B cell (primary cell): ENCODE results near the gene TUBA1A. TPM values are rescaled to one million over a fixed set of nuclear protein-coding genes. Genes with fewer than 3 reads are reported as not detected.

Experiments used
- ATAC-seq: fragments of 200-7000 bp; cut with Tn5 transposase; one replicate; pipeline ENCODE4 v1.10.0; 2021; ENCODE audit warnings: low read depth, mild to moderate bottlenecking, moderate number of reproducible peaks, moderate library complexity
- CTCF ChIA-PET: fragments of 350-600 bp; sonication (Branson Sonifier 250); formaldehyde crosslinking; loops from one replicate; lab custom pipeline; 2021; ENCODE audit warnings: antibody characterized with exemption, inconsistent platforms; lab: Charles Lee
- POLR2A ChIA-PET: fragments of 350-600 bp; sonication (Branson Sonifier 250); formaldehyde crosslinking; loops from one replicate; lab custom pipeline; 2021; ENCODE audit warnings: antibody characterized with exemption; lab: Charles Lee
- DNase-seq: peaks from one replicate; pipeline ENCODE4 v3.0.0; 2013
- H2AFZ ChIP-seq: 2 replicates; pipeline ENCODE4 v1.6.1; 2012; ENCODE audit warnings: mild to moderate bottlenecking, low read depth, low read length; ENCODE audit not compliant: insufficient read depth, poor library complexity, severe bottlenecking
- H3K27ac ChIP-seq, 2 donors: 1 replicate in 1 of 2; 2 replicates in 1 of 2; pipeline ENCODE4 v1.5.1; 2012 to 2013; ENCODE audit warnings: low read length in 2 of 2, mild to moderate bottlenecking in 2 of 2, moderate library complexity in 1 of 2
- H3K27me3 ChIP-seq, 4 experiments: fragments of 200-600 bp in 1 of 4; sonication (generic) in 1 of 4; replicated peaks in 1 of 4; 1 replicate in 2 of 4; 2 replicates in 2 of 4; pipeline versions ENCODE4 v1.6.1 to v1.7.0; 2013 to 2016; ENCODE audit warnings: low read length in 3 of 4, mild to moderate bottlenecking in 2 of 4, mixed read lengths in 1 of 4, moderate library complexity in 1 of 4; ENCODE audit not compliant: insufficient read depth in 4 of 4, control insufficient read depth in 3 of 4; ENCODE audit errors: control extremely low read depth in 1 of 4
- H3K36me3 ChIP-seq, 2 experiments: replicated peaks in 1 of 2; 1 replicate in 1 of 2; 2 replicates in 1 of 2; pipeline versions ENCODE4 v1.6.1 to v1.7.1; 2013; ENCODE audit warnings: low read length in 1 of 2; ENCODE audit not compliant: insufficient read depth in 2 of 2, control insufficient read depth in 1 of 2; ENCODE audit errors: control extremely low read depth in 1 of 2, extremely low read depth in 1 of 2
- H3K4me1 ChIP-seq, 2 donors: fragments of 200-600 bp in 1 of 2; sonication (generic) in 1 of 2; 1 replicate in 1 of 2; 2 replicates in 1 of 2; pipeline versions ENCODE4 v1.5.1 to v1.6.1; 2013 to 2017; ENCODE audit warnings: low read length in 2 of 2; ENCODE audit not compliant: control insufficient read depth in 2 of 2, insufficient read depth in 2 of 2
- H3K4me2 ChIP-seq: replicated peaks from 2 replicates; pipeline ENCODE3; 2012; ENCODE audit warnings: mild to moderate bottlenecking, low read depth, low read length; ENCODE audit not compliant: poor library complexity, severe bottlenecking
- H3K4me3 ChIP-seq, 5 experiments: fragments of 200-600 bp in 1 of 5; sonication (generic) in 1 of 5; 1 replicate in 3 of 5; 2 replicates in 2 of 5; pipeline versions ENCODE4 v1.5.1 to v1.7.0; 2011 to 2016; ENCODE audit warnings: low read length in 4 of 5, mild to moderate bottlenecking in 4 of 5, low read depth in 2 of 5, control low read depth in 1 of 5, moderate library complexity in 1 of 5; ENCODE audit not compliant: insufficient read depth in 1 of 5; ENCODE audit errors: control extremely low read depth in 1 of 5, extremely low read depth in 1 of 5
- H3K79me2 ChIP-seq: fragments of 200-600 bp; sonication (generic); one replicate; pipeline ENCODE4 v1.6.0; 2016; ENCODE audit warnings: low read length; ENCODE audit not compliant: control insufficient read depth, insufficient read depth
- H3K9ac ChIP-seq: fragments of 200-600 bp; sonication (generic); 2 replicates; pipeline ENCODE4 v1.6.1; 2017; ENCODE audit warnings: mild to moderate bottlenecking, low read length, moderate library complexity
- H3K9me3 ChIP-seq, 3 donors: one replicate each; pipeline versions ENCODE4 v1.6.1 to v1.7.1; 2013; ENCODE audit warnings: low read length in 2 of 3; ENCODE audit not compliant: control insufficient read depth in 2 of 3, insufficient read depth in 1 of 3; ENCODE audit errors: control extremely low read depth in 1 of 3
- H4K20me1 ChIP-seq: 2 replicates; pipeline ENCODE4 v1.6.0; 2012; ENCODE audit warnings: mild to moderate bottlenecking, low read length; ENCODE audit not compliant: insufficient read depth, control insufficient read depth, poor library complexity, severe bottlenecking
- H3K27ac Mint-ChIP-seq: one replicate; pipeline ENCODE4 v1.8.0; 2021; ENCODE audit warnings: mixed read lengths
- H3K27me3 Mint-ChIP-seq: one replicate; pipeline ENCODE4 v1.8.0; 2021; ENCODE audit warnings: mixed read lengths
- H3K4me1 Mint-ChIP-seq: one replicate; pipeline ENCODE4 v1.8.0; 2021; ENCODE audit warnings: mixed read lengths
- H3K4me3 Mint-ChIP-seq: one replicate; pipeline ENCODE4 v1.8.0; 2021; ENCODE audit warnings: mixed read lengths
- H3K9me3 Mint-ChIP-seq: one replicate; pipeline ENCODE4 v1.8.0; 2022; ENCODE audit warnings: mixed read lengths; ENCODE audit not compliant: insufficient read depth
- EZH2 ChIP-seq: IDR thresholded peaks from 2 replicates; pipeline ENCODE4 v1.6.1; 2012; ENCODE audit warnings: borderline replicate concordance, low read depth, mild to moderate bottlenecking, moderate library complexity, low read length; ENCODE audit not compliant: insufficient read depth, poor library complexity, severe bottlenecking
- WGBS: methylation state at CpG from one replicate; pipeline ENCODE4 v1.1.5; 2013; ENCODE audit warnings: missing lambda C conversion rate; ENCODE audit not compliant: insufficient coverage; 5-methylcytosine and 5-hydroxymethylcytosine counted together
- intact Hi-C: fragments of 100-400 bp; cut with micrococcal nuclease; formaldehyde crosslinking; loops from one replicate; pipeline ENCODE4 v1.10.0; 2022
- polyA plus RNA-seq: library from polyadenylated mRNA; depleted of rRNA; stranded (reverse); fragments of >200 nt; gene quantifications from 2 replicates; pipeline ENCODE4 v1.2.3, GENCODE V29; 2012
- total RNA-seq, 2 donors: library from RNA; stranded (reverse); fragments of 120-200 nt in 1 of 2; gene quantifications; 1 replicate in 1 of 2; 2 replicates in 1 of 2; pipeline versions ENCODE4 v1.2.3 to v1.2.4, GENCODE V29; 2013 to 2022
- TF ChIP-seq, protein P1 (sequence below): fragments of 200-600 bp; IDR thresholded peaks from one replicate; pipeline ENCODE4 v1.8.0; 2022; ENCODE audit warnings: antibody characterized with exemption, mild to moderate bottlenecking

The TUBA1A gene
- total and polyA plus RNA-seq, 2 donors (not counting 1 experiment from before 2014, with no cell fraction given) = 137 to 880 TPM

DNA sequence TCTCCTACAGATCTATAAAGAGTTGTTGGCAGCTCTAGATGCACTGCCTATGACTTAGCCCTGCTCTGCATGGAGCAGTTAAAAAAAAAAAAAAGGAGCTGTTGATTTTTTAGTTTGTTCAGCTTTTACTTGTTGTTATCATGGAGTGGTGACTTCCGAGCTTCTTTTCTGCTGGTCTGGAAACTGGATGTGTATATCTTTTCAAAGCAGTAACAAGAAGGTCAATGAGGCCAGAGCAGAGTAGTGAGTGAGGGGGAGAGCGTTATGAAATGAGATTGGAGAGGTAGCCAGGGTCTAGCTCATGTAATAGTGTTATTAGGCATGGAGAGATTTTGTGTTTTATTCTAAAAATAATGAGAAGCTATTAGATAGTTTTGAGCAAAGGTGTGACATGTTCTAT lies 44.5 kb downstream of the TUBA1A start:
- H3K4me3 Mint-ChIP-seq = no peak overlapping the region
- Histone ChIP-seq H3K27ac (no peak overlapping the region), H4K20me1 (no peaks in the 10 kb centered on the region), H3K27me3 (no peaks in the 10 kb centered on the region), H3K4me1 (no peaks in the 10 kb centered on the region), H3K9me3 (no peaks in the 10 kb centered on the region), H3K36me3 (no peaks in the 10 kb centered on the region), H2AFZ (no peak overlapping the region), H3K9ac (no peak overlapping the region), H3K4me3 (no peak overlapping the region), H3K4me2 (no peak overlapping the region), H3K79me2 (peaks cover 20% of the 10 kb centered on the region)
- ChIA-PET POLR2A (no interaction called here), CTCF (interaction anchor here (0.8 to 1.2 kb wide), 2 partner anchors 77 to 82 kb away, joined by 3 read pairs; no protein-coding TSS in a partner anchor)
- 100% methylated on average over 2 of the region's 2 CpGs for WGBS
- TF ChIP-seq EZH2 = no peak
- TF ChIP-seq, protein P1, sequence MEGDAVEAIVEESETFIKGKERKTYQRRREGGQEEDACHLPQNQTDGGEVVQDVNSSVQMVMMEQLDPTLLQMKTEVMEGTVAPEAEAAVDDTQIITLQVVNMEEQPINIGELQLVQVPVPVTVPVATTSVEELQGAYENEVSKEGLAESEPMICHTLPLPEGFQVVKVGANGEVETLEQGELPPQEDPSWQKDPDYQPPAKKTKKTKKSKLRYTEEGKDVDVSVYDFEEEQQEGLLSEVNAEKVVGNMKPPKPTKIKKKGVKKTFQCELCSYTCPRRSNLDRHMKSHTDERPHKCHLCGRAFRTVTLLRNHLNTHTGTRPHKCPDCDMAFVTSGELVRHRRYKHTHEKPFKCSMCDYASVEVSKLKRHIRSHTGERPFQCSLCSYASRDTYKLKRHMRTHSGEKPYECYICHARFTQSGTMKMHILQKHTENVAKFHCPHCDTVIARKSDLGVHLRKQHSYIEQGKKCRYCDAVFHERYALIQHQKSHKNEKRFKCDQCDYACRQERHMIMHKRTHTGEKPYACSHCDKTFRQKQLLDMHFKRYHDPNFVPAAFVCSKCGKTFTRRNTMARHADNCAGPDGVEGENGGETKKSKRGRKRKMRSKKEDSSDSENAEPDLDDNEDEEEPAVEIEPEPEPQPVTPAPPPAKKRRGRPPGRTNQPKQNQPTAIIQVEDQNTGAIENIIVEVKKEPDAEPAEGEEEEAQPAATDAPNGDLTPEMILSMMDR = no peak
- DNase-seq (no peak), ATAC-seq (no peak)
- no peaks in the 10 kb centered on the region for H3K27me3 Mint-ChIP-seq
- no peaks in the 10 kb centered on the region for H3K9me3 Mint-ChIP-seq
- no peaks in the 10 kb centered on the region for H3K4me1 Mint-ChIP-seq
- H3K27ac Mint-ChIP-seq = no peak overlapping the region
- intact Hi-C loops = no loop called here

DNA sequence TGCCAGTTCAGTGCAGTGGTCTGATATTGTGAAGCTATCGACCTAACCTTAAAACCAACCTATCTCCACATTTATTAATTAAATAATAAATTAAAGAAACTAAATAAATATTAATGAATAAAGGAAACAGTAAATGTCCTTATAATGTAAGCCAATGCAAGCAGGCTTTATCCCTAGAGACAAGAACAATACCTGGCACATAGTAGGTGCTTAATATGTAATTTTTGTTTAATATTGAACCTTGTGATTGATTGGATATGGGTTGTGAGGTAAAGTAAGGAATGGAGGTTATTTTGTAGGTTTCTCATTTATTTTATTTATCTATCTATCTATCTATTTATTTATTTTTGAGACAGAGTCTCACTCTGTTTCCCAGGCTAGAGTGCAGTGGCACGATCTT lies 49.9 kb downstream of the TUBA1A start:
- Histone ChIP-seq H3K4me2 (no peak overlapping the region), H3K4me1 (no peaks in the 10 kb centered on the region), H2AFZ (no peak overlapping the region), H3K36me3 (no peaks in the 10 kb centered on the region), H3K9ac (no peak overlapping the region), H3K27ac (no peak overlapping the region), H3K79me2 (peaks cover 30% of the 10 kb centered on the region), H3K9me3 (no peaks in the 10 kb centered on the region), H3K27me3 (no peaks in the 10 kb centered on the region), H3K4me3 (no peak overlapping the region), H4K20me1 (no peaks in the 10 kb centered on the region)
- Mint-ChIP-seq H3K4me3 (no peak overlapping the region), H3K4me1 (peaks cover 3% of the 10 kb centered on the region), H3K27me3 (no peaks in the 10 kb centered on the region), H3K9me3 (no peaks in the 10 kb centered on the region), H3K27ac (no peak overlapping the region)
- POLR2A ChIA-PET = no interaction called here
- DNase-seq (no peak), ATAC-seq (no peak)
- intact Hi-C loops = no loop called here
- no CpG with 5 or more reads among the region's 2 CpGs for WGBS
- CTCF ChIA-PET = interaction anchor here (1.1 to 1.5 kb wide), 3 partner anchors 41 to 49 kb away, joined by 3 read pairs; no protein-coding TSS in a partner anchor
- TF ChIP-seq EZH2 = no peak
- TF ChIP-seq, protein P1 = no peak
